CD4-positive, alpha-beta T cell treated with Interleukin-6 at 100 ng/mL for 8 hours (primary cell): Measurements from ENCODE around the gene ARHGEF10L.

Experiments used
- DNase-seq: peaks from one replicate; pipeline ENCODE4 v3.0.0-alpha.2; 2020; ENCODE audit warnings: mixed read lengths, low spot score

ARHGEF10L gene

DNA sequence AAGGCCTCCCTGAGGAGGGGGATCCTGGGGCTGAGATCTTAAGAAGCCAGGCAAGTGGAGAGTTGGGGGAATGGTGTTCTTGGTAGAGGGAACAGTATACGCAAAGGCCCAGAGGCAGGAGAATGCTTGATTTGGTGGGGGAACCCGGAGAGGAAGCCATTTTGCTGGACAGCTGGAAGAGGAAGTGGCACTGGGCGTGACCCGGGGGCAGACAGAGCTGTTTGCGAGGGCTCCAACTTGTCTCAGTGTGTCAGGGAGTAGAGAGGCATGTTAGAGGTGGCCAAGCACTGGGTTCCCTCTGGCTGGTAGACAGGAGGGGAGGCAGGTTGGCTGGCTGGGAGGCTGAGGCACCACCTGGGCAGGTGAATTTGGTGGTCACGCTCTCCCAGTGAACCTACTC, 119.3 kb downstream of the ARHGEF10L start:
- no peak for DNase-seq

- DNase-seq, result no peak
Observed at GRCh38 chr1:17661546-17662157, 122.2 kb downstream of the ARHGEF10L start.

DNA sequence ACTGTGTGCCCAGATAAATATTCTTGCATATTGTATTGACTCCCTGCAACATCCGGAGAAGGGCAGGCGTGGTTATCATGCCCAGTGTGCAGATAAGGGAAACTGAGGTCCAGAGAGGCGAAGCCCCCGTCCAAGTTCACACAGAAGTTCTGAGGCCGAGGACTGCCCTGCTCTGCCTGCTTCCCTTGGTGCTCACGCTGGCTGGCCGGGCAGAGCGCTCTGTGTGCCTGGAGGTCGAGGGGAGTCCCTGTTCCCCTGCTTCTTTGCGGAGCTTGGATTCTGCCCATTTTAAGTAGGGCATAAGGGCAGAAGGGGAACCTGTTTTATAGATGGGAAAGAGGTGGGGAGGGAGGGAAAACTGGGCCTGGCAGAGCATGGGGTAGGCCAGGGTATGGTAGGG, 122.8 kb downstream of the ARHGEF10L start:
- DNase-seq, result no peak

DNA sequence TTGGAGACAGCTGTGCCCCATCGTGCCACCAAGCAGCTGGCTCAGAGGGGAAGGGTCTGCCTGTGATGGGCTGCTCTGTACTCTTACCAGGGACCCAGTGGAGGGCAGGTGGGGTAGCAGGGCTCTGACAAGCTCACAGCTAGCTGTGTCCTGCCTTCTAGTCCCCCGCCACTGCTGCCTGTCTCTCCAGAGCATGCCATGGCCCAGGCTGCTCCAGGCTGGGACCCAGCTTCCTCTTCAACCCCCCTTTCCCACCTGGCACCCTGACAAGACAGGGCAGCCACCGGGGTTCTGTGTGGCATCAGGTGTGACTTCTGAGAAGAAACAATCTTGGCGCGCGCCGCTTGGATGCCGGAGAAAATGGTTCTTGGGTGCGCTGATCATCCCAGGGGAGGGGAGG, 123.3 kb downstream of the ARHGEF10L start:
- DNase-seq, result no peak

GRCh38 chr1:17663646-17664045, 124.1 kb downstream of the ARHGEF10L start:
- no peak for DNase-seq

DNA sequence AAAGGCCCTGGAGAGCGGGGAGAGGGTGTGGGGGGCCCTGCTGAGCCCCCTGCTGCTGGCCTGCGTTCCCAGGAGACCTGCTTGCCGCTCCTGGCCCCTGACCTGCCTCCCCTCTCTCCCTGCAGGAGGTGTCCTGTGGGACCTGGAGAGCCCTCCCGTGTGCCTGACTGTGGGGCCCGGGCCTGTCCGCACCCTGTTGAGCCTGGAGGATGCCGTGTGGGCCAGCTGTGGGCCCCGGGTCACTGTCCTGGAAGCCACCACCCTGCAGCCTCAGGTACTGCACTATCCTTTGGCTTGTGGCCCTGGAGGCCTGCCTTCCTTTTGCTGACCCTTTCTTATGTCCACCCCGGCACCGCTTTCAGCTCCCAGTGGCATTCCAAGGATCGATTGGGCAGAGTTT, 124.8 kb downstream of the ARHGEF10L start:
- DNase-seq, result no peak

DNA sequence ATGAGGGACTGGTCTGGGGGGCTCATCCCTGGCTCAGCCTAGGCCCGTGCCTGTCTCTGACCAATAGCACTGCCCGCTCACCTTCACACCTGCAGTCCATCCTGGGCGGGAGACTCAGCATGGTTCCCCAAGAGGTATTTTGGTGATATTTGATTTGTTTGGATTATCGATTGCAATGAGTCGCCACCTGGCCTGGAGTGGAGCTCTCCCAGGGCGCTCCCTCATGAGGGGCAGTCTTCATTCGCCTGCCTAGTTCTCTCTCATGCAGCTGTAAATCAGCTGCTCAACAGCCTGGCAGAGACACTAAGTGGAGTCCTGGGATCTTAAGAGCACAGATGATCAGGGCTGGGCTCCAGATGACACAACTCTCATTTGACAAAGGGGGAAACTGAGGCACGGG, 125.6 kb downstream of the ARHGEF10L start:
- DNase-seq, result no peak

DNA sequence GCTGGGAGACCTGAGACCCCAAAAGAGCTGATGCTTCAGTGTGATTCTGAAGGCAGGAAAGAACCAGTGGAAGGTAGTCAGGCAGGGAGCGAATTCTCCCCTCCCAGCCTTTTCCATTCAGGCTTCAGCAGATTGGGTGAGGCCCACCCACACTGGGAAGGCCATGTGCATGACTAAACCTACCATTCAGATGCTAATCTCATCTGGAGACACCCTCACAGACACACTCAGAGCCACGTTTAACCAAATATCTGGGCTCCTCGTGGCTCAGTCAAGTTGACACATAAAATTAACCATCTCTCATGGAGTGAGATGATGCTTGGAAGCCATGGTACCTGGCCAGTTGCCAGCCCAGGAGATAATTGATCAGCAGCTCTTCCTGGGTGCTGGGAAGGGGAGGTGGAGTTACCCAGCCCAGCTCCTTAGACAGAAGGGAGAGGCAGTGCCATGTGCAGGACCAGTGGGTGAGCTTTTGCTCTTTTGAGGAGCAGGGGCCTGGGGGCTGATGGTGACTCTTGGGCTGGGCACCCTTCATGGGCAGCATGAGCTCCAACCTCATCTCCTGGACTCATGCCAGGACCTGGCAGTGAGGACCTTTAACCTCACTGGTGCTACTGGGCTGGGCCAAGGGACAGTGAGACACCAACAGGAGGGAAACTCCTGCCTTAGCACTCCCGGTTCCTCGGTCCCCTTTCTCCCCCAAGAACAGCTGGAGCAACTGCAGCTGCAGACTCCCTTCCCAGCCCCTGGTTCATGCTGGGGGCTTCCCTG, 126.6 kb downstream of the ARHGEF10L start:
- DNase-seq, result no peak

- DNase-seq, result no peak
Observed at GRCh38 chr1:17667641-17668040, 128.1 kb downstream of the ARHGEF10L start.

DNA sequence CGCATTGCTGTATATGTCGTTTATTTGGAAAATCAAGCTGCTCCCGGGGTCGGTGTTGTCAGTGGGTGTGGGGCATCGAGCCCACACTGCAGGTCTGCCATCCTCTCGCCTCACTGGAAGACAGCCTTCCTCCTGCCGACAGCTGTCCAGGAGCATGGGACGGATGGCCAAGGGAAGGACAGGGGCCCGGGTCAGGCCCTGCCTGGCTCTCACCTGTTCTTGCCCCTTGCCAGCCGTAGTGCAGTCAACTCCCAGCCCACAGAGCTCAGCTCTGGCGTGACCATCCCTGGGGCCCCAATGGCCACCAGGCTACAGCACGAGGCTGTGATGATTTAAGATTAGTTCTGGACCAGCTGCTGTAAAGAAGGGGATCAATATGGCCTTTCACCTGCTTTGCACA, 128.7 kb downstream of the ARHGEF10L start:
- no peak for DNase-seq

DNA sequence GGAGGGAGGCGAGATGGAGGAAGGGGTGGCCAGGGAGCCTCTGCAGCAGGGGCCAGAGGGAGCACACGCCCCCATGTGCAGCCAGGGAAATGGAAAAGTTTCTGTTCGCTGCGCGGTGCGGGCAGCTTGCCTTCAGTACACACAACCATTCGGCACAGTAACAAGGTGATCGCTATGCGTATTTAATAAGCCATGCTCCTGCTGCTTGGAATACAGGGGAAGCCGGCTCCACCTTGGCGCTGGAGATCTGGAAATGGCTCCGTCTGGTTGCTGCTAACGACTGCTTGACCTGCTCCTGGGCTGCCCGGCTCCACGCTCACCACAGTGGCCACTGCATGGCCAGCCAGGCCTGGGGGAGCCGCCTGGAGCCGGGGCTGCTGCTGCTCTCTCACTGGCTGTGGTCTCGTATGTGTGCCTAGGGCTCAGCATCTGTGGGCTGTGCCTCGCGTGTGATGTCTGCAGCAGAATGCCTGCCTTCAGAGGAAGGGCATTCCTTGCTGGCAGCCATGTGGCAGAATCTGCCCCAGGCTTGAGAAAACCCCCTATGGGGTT, 129.2 kb downstream of the ARHGEF10L start:
- DNase-seq, result no peak

DNA sequence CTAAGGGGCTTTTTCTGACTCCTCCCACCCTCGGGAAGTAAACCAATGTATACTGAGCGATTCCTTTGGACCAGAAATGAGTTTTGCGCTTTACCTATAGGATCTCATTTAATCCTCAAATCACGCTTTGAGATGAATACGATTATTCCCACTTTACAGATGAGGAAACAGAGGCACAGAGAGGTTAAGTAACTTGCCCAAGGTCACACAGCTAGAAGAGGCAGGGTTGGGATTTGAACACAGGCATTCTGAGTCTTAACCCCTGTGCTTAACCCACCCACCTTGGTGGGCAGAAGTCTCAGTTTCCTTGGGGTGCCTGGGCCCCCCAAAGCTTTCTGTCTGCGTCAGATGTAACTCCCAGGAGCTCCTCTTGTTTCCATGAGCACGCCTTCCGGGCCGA, 129.8 kb downstream of the ARHGEF10L start:
- no peak for DNase-seq

- no peak for DNase-seq
Observed at GRCh38 chr1:17669866-17670451, 130.5 kb downstream of the ARHGEF10L start.

DNA sequence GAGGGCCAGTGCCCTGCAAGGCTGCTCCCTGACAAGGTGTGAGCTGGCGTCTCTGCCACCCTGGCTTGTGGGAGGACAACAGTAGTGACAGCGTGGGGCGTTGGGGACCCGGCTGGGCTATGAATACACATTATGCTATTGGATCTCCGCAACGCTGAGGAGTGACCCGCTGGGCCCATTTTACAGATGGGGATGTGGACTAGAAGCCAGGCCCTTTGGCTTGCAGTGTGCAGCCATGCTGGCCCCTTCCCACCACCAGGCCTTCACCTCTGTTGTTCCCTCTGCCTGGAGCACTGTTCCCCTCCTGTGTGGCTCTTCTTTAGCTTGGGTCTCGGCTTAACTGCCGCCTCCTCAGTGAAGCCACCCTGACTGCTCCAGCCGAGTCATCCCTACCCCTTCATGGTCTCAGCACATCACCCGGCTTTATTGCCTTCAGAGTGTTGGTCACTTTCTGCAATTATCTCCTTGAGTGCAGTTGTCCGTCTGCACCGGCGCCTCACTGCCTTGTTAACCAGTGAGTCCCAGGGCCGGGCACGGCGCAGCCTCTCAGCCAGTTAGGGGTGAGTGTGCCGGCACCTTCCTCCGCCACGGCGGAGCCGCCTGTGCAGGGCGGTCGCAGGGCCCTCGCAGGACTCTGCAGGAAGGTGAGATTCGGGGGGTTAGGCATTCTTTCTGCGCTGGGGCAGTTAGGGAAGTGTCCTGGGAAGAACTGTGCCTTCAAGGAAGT, 131.3 kb downstream of the ARHGEF10L start:
- no peak for DNase-seq

GRCh38 chr1:17671314-17671705, 131.8 kb downstream of the ARHGEF10L start:
- DNase-seq, result no peak

DNA sequence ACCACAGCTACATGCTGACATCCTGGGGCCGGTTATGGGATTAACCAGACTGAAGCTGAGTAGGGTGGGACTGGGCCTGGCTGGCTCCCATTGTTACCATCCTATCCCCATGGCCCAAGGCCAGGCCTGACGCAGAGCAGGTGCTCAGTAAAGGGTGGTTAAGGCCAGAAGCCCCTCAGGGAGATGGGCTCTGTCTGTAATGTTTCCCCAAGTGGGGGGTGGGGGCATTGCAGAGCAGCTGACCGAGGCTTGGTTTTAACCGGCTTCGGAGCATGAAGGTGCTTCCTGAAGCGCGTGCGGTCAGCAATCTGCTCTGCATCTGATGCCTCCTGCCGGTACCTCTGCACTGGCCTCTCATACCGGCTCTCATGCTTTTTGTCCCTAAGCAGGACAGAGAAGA, 132.2 kb downstream of the ARHGEF10L start:
- DNase-seq, result no peak

GRCh38 chr1:17672226-17672625, 132.7 kb downstream of the ARHGEF10L start:
- no peak for DNase-seq

GRCh38 chr1:17673329-17674072, 134.0 kb downstream of the ARHGEF10L start:
- DNase-seq, result no peak

- no peak for DNase-seq
Observed at GRCh38 chr1:17674726-17675500, 135.4 kb downstream of the ARHGEF10L start.

- DNase-seq, result no peak
Observed at GRCh38 chr1:17675744-17676143, 136.2 kb downstream of the ARHGEF10L start.
